Parathyroid adenoma (tissue), 2 donors: ENCODE measurements around the gene SIDT1.
A peak's percentile ranks its signal among the peaks of the same experiment; 100 is the strongest.

Experiments used
- H2AFZ ChIP-seq: fragments of 300-600 bp; sonication (generic); one replicate; pipeline ENCODE4 v1.7.0; 2017; ENCODE audit warnings: antibody characterized with exemption, mild to moderate bottlenecking
- H3K27ac ChIP-seq: fragments of 300-600 bp; sonication (generic); one replicate; pipeline ENCODE4 v1.7.0; 2017
- H3K27me3 ChIP-seq: fragments of 300-600 bp; sonication (generic); one replicate; pipeline ENCODE4 v1.7.0; 2017; ENCODE audit warnings: low read length; ENCODE audit not compliant: control insufficient read depth, insufficient read depth
- H3K36me3 ChIP-seq: fragments of 300-600 bp; sonication (generic); one replicate; pipeline ENCODE4 v1.7.0; 2017; ENCODE audit warnings: low read length; ENCODE audit not compliant: control insufficient read depth, insufficient read depth
- H3K4me1 ChIP-seq: fragments of 300-600 bp; sonication (generic); one replicate; pipeline ENCODE4 v1.7.0; 2017; ENCODE audit warnings: control low read depth
- H3K4me2 ChIP-seq: fragments of 300-600 bp; sonication (generic); one replicate; pipeline ENCODE4 v1.7.0; 2017; ENCODE audit warnings: low read length
- H3K4me3 ChIP-seq: fragments of 300-600 bp; sonication (generic); one replicate; pipeline ENCODE4 v1.7.0; 2017; ENCODE audit warnings: low read depth, low read length
- H3K79me2 ChIP-seq: fragments of 300-600 bp; sonication (generic); one replicate; pipeline ENCODE4 v1.7.0; 2017; ENCODE audit warnings: control low read depth
- H3K9ac ChIP-seq: fragments of 300-600 bp; sonication (generic); one replicate; pipeline ENCODE4 v1.7.0; 2017; ENCODE audit warnings: mild to moderate bottlenecking
- H3K9me3 ChIP-seq: fragments of 300-600 bp; sonication (generic); one replicate; pipeline ENCODE4 v1.7.0; 2017; ENCODE audit warnings: low read length; ENCODE audit not compliant: control insufficient read depth
- TF ChIP-seq, protein P1 (sequence below): fragments of 300-600 bp; sonication (generic); IDR thresholded peaks from one replicate; pipeline ENCODE4 v1.7.0; 2017; ENCODE audit warnings: antibody characterized with exemption, mild to moderate bottlenecking
- donor health status: primary hyperparathyroidism.

SIDT1 gene

DNA sequence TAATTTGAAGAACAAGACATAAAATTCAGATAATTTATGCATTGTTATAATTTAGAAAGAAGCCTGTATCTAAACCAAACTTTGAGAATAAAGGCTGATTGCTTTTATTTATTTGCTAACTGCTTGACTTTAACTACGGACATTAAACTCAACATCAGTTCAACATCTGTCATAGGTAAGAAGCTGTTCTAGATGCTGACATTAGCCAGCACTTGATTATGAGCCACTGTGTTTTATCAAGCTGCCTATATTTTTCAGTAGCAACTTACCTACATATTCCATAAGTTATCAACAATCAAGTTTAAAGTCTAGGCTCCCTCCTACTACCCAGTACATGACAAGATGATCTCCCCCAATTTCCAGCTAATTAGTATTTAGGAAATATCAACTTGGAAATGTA lies 122.0 kb downstream of the SIDT1 start:
- Histone ChIP-seq H3K9me3 (no peaks in the 10 kb centered on the region), H3K4me3 (no peak overlapping the region), H3K27ac (peak overlapping the region; percentile 53), H3K9ac (no peak overlapping the region), H3K27me3 (no peaks in the 10 kb centered on the region), H3K4me2 (no peak overlapping the region), H3K36me3 (no peaks in the 10 kb centered on the region), H3K4me1 (peaks cover 12% of the 10 kb centered on the region), H2AFZ (peak overlapping the region; percentile 38), H3K79me2 (no peaks in the 10 kb centered on the region)
- TF ChIP-seq, protein P1, sequence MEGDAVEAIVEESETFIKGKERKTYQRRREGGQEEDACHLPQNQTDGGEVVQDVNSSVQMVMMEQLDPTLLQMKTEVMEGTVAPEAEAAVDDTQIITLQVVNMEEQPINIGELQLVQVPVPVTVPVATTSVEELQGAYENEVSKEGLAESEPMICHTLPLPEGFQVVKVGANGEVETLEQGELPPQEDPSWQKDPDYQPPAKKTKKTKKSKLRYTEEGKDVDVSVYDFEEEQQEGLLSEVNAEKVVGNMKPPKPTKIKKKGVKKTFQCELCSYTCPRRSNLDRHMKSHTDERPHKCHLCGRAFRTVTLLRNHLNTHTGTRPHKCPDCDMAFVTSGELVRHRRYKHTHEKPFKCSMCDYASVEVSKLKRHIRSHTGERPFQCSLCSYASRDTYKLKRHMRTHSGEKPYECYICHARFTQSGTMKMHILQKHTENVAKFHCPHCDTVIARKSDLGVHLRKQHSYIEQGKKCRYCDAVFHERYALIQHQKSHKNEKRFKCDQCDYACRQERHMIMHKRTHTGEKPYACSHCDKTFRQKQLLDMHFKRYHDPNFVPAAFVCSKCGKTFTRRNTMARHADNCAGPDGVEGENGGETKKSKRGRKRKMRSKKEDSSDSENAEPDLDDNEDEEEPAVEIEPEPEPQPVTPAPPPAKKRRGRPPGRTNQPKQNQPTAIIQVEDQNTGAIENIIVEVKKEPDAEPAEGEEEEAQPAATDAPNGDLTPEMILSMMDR: no peak

DNA sequence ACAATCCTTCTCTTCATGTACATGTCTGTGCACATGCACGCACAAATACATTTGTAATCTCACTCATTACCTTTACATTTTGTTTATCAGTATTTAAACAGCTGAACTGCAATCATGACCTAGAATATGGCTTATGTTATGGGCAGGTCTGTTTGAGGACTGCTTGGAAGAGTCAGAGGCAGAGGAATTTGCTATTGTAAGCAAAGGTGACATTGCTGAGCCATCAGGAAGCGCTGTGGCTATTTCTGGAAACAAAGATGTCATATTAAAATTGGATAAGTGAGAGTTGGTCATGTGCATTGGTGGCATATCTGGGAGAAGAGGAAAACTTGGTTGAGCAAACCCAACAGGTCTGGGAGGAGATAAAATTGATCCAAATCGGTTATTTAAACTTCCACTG lies 122.5 kb downstream of the SIDT1 start:
- TF ChIP-seq, protein P1: no peak
- Histone ChIP-seq H3K36me3 (no peaks in the 10 kb centered on the region), H3K27ac (peak overlapping the region; percentile 53), H3K27me3 (no peaks in the 10 kb centered on the region), H3K4me3 (no peak overlapping the region), H3K9ac (no peak overlapping the region), H3K79me2 (no peaks in the 10 kb centered on the region), H3K4me1 (peaks cover 12% of the 10 kb centered on the region), H2AFZ (peak overlapping the region; percentile 38), H3K4me2 (peak overlapping the region; percentile 7), H3K9me3 (no peaks in the 10 kb centered on the region)

DNA sequence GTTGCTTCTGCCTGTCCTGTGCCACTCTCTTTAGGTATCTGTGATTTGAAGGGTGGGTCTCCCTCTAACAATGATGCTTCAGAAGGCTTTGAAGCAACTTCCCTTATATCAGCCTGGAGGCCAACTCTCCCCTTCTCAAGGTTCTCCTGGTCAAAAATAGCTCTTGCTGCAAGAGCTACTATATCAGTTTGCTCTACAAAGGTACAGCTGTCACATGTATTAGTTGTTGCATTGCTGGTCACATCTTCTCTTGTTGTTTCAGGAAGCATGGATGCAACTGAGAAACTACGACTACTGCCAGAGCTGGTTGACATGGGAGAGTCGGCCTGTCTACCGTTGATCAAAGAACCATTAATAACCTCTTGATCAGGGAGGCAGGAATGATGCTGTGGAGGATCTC lies 125.8 kb downstream of the SIDT1 start:
- no peaks in the 10 kb centered on the region for H3K9me3 ChIP-seq
- H3K79me2 ChIP-seq: no peaks in the 10 kb centered on the region
- no peaks in the 10 kb centered on the region for H3K27me3 ChIP-seq
- H3K4me2 ChIP-seq: no peak overlapping the region
- TF ChIP-seq, protein P1: no peak
- no peak overlapping the region for H3K9ac ChIP-seq
- no peak overlapping the region for H2AFZ ChIP-seq
- H3K4me3 ChIP-seq: no peak overlapping the region
- H3K27ac ChIP-seq: no peak overlapping the region
- peaks cover 12% of the 10 kb centered on the region for H3K4me1 ChIP-seq
- H3K36me3 ChIP-seq: no peaks in the 10 kb centered on the region

DNA sequence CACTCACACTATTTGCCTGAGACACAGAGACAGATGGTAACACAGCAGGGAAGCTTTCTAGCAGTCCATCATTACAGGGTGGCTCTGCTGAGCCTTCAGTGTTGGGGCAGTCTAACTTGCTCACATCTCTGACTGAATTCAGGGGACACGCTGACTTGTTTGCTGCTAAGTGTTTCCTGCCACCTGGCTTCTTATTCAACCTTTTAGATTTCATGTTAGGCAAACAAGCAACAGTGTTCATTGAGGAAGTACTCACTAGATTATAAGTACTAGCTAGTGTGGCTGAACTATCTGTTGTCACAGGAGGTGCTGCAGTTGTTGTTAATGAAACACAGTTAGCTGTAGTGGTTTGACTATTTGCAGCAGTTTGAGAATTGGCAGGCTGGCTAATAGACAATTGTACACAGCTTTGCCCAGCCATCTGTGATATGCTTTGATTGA lies 126.8 kb downstream of the SIDT1 start:
- no peaks in the 10 kb centered on the region for H3K9me3 ChIP-seq
- no peak overlapping the region for H3K9ac ChIP-seq
- H3K36me3 ChIP-seq: no peaks in the 10 kb centered on the region
- no peak overlapping the region for H3K27ac ChIP-seq
- no peaks in the 10 kb centered on the region for H3K27me3 ChIP-seq
- H2AFZ ChIP-seq: no peak overlapping the region
- TF ChIP-seq, protein P1: no peak
- H3K79me2 ChIP-seq: no peaks in the 10 kb centered on the region
- H3K4me1 ChIP-seq: peaks cover 12% of the 10 kb centered on the region
- no peak overlapping the region for H3K4me2 ChIP-seq
- no peak overlapping the region for H3K4me3 ChIP-seq

DNA sequence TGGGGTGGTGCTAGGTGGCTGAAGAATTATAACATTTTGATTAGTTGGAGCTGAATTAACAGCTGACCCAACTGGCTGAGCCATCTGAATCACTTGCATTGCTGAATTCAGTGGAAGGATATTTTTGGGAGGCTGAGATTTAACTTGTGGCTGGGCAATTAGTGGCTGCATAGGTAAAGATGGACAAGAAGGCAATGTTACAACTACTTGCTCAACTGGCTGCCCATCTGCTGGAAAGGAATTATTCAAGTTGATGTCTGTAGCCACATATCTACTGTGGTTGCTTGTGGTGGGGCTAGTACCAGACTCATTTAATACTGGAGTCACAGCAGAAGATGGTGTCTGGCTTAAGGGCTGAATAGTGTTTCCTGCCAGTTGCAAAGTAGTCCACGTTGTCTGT lies 127.6 kb downstream of the SIDT1 start:
- H3K9me3 ChIP-seq: no peaks in the 10 kb centered on the region
- H3K4me2 ChIP-seq: no peak overlapping the region
- TF ChIP-seq, protein P1: no peak
- no peak overlapping the region for H3K4me3 ChIP-seq
- H3K27me3 ChIP-seq: no peaks in the 10 kb centered on the region
- no peak overlapping the region for H3K9ac ChIP-seq
- no peaks in the 10 kb centered on the region for H3K36me3 ChIP-seq
- no peaks in the 10 kb centered on the region for H3K79me2 ChIP-seq
- no peak overlapping the region for H2AFZ ChIP-seq
- H3K4me1 ChIP-seq: peaks cover 5% of the 10 kb centered on the region
- no peak overlapping the region for H3K27ac ChIP-seq
